HepG2 (cell line): ENCODE measurements around the gene NPHP4. TPM values are rescaled to one million over a fixed set of nuclear protein-coding genes. Genes with fewer than 3 reads are reported as not detected.

Experiments used
- ATAC-seq: fragments of 200-7000 bp; cut with Tn5 transposase; 3 replicates; pipeline ENCODE4 v1.9.1; 2020; ENCODE audit warnings: mild to moderate bottlenecking, moderate library complexity
- BruUV-seq: library from RNA; stranded (reverse); fragments of 400-500 nt; replicated peaks from 2 replicates; lab custom pipeline; 2021; lab: Mats Ljungman, UMichigan
- CTCF ChIA-PET: fragments of 300-600 bp; formaldehyde crosslinking; extraction: SDS; loops from one replicate; lab custom pipeline; 2021; ENCODE audit warnings: low total read pairs, inconsistent platforms, low intra/inter-chr PET ratio; lab: Yijun Ruan, JAX
- POLR2A ChIA-PET: fragments of 350-600 bp; sonication (Branson Sonifier 250); formaldehyde crosslinking; loops from one replicate; lab custom pipeline; 2020; ENCODE audit warnings: antibody characterized with exemption, inconsistent platforms; lab: Yijun Ruan, JAX
- DNase-seq: peaks from one replicate; pipeline ENCODE4 v3.0.0-alpha.2; 2015; ENCODE audit warnings: low spot score
- FAIRE-seq: peaks from 3 replicates; lab custom pipeline; 2011; peaks lifted over from hg19 to GRCh38; lab: Jason Lieb, UNC
- H2AFZ ChIP-seq: one replicate; pipeline ENCODE4 v1.6.1; 2011; ENCODE audit warnings: low read length, inconsistent platforms
- H3K27ac ChIP-seq: fragments of 300-600 bp; 3 replicates; pipeline ENCODE4 v1.8.0; 2011; ENCODE audit warnings: mixed run types, mild to moderate bottlenecking, mixed read lengths, low read length, inconsistent platforms; ENCODE audit not compliant: insufficient read depth; ENCODE audit errors: extremely low read length
- H3K27me3 ChIP-seq, 2 experiments: fragments of 200-600 bp in 1 of 2; 2 replicates in 1 of 2; 3 replicates in 1 of 2; pipeline versions ENCODE4 v1.6.0 to v1.8.0; 2011; ENCODE audit warnings: low read length in 2 of 2, mild to moderate bottlenecking in 2 of 2, moderate library complexity in 2 of 2, inconsistent platforms in 1 of 2; ENCODE audit not compliant: insufficient read depth in 2 of 2, control insufficient read depth in 1 of 2
- H3K36me3 ChIP-seq, 2 experiments: fragments of 200-600 bp in 1 of 2; replicated peaks in 1 of 2; 2 replicates in 1 of 2; 3 replicates in 1 of 2; pipeline versions ENCODE4 v1.5.1 to v1.8.0; 2011; ENCODE audit warnings: low read length in 2 of 2, inconsistent platforms in 1 of 2; ENCODE audit not compliant: insufficient read depth in 2 of 2, control insufficient read depth in 1 of 2
- H3K4me1 ChIP-seq: 2 replicates; pipeline ENCODE4 v1.5.1; 2012; ENCODE audit warnings: low read length, inconsistent platforms; ENCODE audit not compliant: insufficient read depth
- H3K4me2 ChIP-seq: 2 replicates; pipeline ENCODE4 v1.6.0; 2011; ENCODE audit warnings: low read depth, low read length, inconsistent platforms
- H3K4me3 ChIP-seq, 3 experiments: fragments of 200-600 bp in 1 of 3; sonication (generic), shearing (Covaris generic) in 1 of 3; replicated peaks in 1 of 3; 2 replicates each; pipeline ENCODE4 v1.5.1; 2011 to 2016; ENCODE audit warnings: low read length in 3 of 3, inconsistent platforms in 2 of 3, low read depth in 2 of 3, mild to moderate bottlenecking in 2 of 3, control low read depth in 1 of 3, mixed read lengths in 1 of 3; ENCODE audit not compliant: insufficient read depth in 1 of 3
- H3K79me2 ChIP-seq: one replicate; pipeline ENCODE4 v1.6.1; 2011; ENCODE audit warnings: low read length, inconsistent platforms; ENCODE audit not compliant: insufficient read depth
- H3K9ac ChIP-seq: 2 replicates; pipeline ENCODE4 v1.6.0; 2011; ENCODE audit warnings: mild to moderate bottlenecking, low read depth, low read length, inconsistent platforms; ENCODE audit not compliant: insufficient read depth
- H3K9me3 ChIP-seq: 2 replicates; pipeline ENCODE4 v1.5.1; 2012; ENCODE audit warnings: mild to moderate bottlenecking, low read length
- H4K20me1 ChIP-seq: 2 replicates; pipeline ENCODE4 v1.6.0; 2011; ENCODE audit warnings: inconsistent platforms, mild to moderate bottlenecking, low read length, moderate library complexity; ENCODE audit not compliant: insufficient read depth
- ATF7 ChIP-seq, 2 experiments: fragments of 450-650 bp in 1 of 2; sonication (generic) in 1 of 2; formaldehyde crosslinking in 1 of 2; IDR thresholded peaks; 2 replicates each; pipeline versions ENCODE4 v1.4.0 to v1.6.1; 2016 to 2020; ENCODE audit warnings: antibody characterized with exemption in 1 of 2, mild to moderate bottlenecking in 1 of 2, missing genetic modification reagents in 1 of 2
- SOX6 ChIP-seq, 2 experiments: fragments of 450-650 bp in 1 of 2; sonication (generic) in 1 of 2; formaldehyde crosslinking in 1 of 2; IDR thresholded peaks; 2 replicates each; pipeline versions ENCODE4 v1.4.0 to v1.6.1; 2017 to 2020; ENCODE audit warnings: antibody characterized with exemption in 1 of 2, mild to moderate bottlenecking in 1 of 2, missing genetic modification reagents in 1 of 2
- ZBTB37 ChIP-seq: sonication (generic); formaldehyde crosslinking; IDR thresholded peaks from 2 replicates; pipeline ENCODE4 v1.4.0; 2020; ENCODE audit warnings: mild to moderate bottlenecking, missing genetic modification reagents
- ZC3H13 ChIP-seq: sonication (generic); formaldehyde crosslinking; IDR thresholded peaks from 2 replicates; pipeline ENCODE4 v1.8.1; 2023; ENCODE audit warnings: mild to moderate bottlenecking, missing genetic modification reagents, moderate library complexity
- WGBS: methylation state at CpG from one replicate; pipeline ENCODE4 v1.1.6; 2017; ENCODE audit warnings: low lambda C conversion rate; 5-methylcytosine and 5-hydroxymethylcytosine counted together
- in situ Hi-C: cut with HindIII; loops from 2 replicates; pipeline ENCODE4 v1.10.0; 2017; ENCODE audit warnings: low pct_unique_long_range_greater_than_20kb; ENCODE audit not compliant: extremely low pct_ligation_motif_present
- intact Hi-C: fragments of 100-400 bp; cut with micrococcal nuclease; formaldehyde crosslinking; loops from one replicate; pipeline ENCODE4 v1.10.0; 2022; ENCODE audit not compliant: unreplicated experiment
- polyA plus RNA-seq, 8 experiments: library from polyadenylated mRNA; depleted of rRNA in 3 of 8; stranded (reverse) in 7 of 8; unstranded in 1 of 8; fragments of >200 nt; fragmentation: Illumina TruSeq in 4 of 8; extraction: Trizol in 4 of 8; gene quantifications; 2 replicates each; pipeline versions ENCODE4 v1.2.1 to v1.2.3, GENCODE V29; 2011 to 2016; ENCODE audit warnings: low read depth in 4 of 8, missing spikeins in 1 of 8, mixed read lengths in 1 of 8; ENCODE audit not compliant: insufficient read depth in 1 of 8
- total RNA-seq, 5 experiments: library from RNA; depleted of rRNA; stranded (reverse); fragments of >200 nt; fragmentation: Illumina TruSeq; extraction: Trizol; gene quantifications; 2 replicates each; pipeline ENCODE4 v1.2.3, GENCODE V29; 2016; ENCODE audit warnings: low read depth in 1 of 5
- TF ChIP-seq, protein P1 (sequence below): sonication (generic); formaldehyde crosslinking; IDR thresholded peaks from 2 replicates; pipeline ENCODE4 v1.4.0; 2020; ENCODE audit warnings: mild to moderate bottlenecking, missing genetic modification reagents

The NPHP4 gene
- total and polyA plus RNA-seq, 2 of the 13 experiments (the other 11 are each of a cell fraction or from before 2014, with no cell fraction given): 4.4 to 6.8 TPM

DNA sequence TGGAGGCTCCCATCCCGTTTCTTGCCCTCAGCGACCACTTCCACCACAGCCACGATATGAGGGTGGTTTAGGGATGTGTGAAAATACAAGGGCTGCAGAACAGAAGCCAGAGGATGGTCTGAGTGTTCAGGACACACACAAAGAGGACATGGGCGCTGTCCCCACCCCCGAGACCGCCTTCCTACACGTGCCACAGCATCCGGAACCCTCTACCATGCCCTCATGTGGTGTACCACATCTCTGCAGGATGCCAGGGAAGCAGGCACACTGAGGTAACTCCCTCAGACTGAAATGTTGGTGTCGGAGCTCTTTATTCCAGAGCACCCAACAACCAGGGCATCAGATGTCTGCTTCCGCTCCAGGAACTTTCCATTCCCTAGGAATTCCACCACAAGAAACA is 23.1 kb downstream of the NPHP4 start:
- Histone ChIP-seq H3K9me3 (no peaks in the 10 kb centered on the region), H3K27ac (no peak overlapping the region), H3K4me2 (no peak overlapping the region), H2AFZ (no peak overlapping the region), H3K27me3 (no peaks in the 10 kb centered on the region), H4K20me1 (no peaks in the 10 kb centered on the region), H3K36me3 (peaks cover 7 to 47% of the 10 kb centered on the region in 2 experiments), H3K4me3 (no peak overlapping the region), H3K9ac (no peak overlapping the region), H3K79me2 (peaks cover 3% of the 10 kb centered on the region), H3K4me1 (peaks cover 14% of the 10 kb centered on the region)
- in situ Hi-C loops (loop anchor here (5.0 kb wide), 1 partner anchor 52 kb away; no protein-coding TSS in a partner anchor), intact Hi-C loops (no loop called here)
- no peak for FAIRE-seq
- ChIA-PET CTCF (no interaction called here), POLR2A (no interaction called here)
- TF ChIP-seq ZC3H13 (CRISPR knock-in tag): no peak
- WGBS: 99% methylated on average over 9 of the region's 10 CpGs
- no peak for ATAC-seq
- no TSS peak for BruUV-seq
- DNase-seq: no peak

GRCh38 chr1:5968161-5968736 is 24.0 kb downstream of the NPHP4 start:
- 97% methylated on average over 10 of the region's 11 CpGs for WGBS
- no peaks in the 10 kb centered on the region for H3K9me3 ChIP-seq
- TF ChIP-seq ATF7 (IDR thresholded peaks at IDR 0.05) (no peak), ATF7 (CRISPR knock-in tag; IDR thresholded peaks at IDR 0.05) (no peak), SOX6 (IDR thresholded peaks at IDR 0.05) (no peak), SOX6 (CRISPR knock-in tag; IDR thresholded peaks at IDR 0.05) (no peak), ZBTB37 (CRISPR knock-in tag) (no peak)
- TF ChIP-seq, protein P1, sequence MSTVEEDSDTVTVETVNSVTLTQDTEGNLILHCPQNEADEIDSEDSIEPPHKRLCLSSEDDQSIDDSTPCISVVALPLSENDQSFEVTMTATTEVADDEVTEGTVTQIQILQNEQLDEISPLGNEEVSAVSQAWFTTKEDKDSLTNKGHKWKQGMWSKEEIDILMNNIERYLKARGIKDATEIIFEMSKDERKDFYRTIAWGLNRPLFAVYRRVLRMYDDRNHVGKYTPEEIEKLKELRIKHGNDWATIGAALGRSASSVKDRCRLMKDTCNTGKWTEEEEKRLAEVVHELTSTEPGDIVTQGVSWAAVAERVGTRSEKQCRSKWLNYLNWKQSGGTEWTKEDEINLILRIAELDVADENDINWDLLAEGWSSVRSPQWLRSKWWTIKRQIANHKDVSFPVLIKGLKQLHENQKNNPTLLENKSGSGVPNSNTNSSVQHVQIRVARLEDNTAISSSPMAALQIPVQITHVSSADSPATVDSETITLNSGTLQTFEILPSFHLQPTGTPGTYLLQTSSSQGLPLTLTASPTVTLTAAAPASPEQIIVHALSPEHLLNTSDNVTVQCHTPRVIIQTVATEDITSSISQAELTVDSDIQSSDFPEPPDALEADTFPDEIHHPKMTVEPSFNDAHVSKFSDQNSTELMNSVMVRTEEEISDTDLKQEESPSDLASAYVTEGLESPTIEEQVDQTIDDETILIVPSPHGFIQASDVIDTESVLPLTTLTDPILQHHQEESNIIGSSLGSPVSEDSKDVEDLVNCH: no peak
- intact Hi-C loops (no loop called here), in situ Hi-C loops (loop anchor here (5.0 kb wide), 1 partner anchor 51 kb away; no protein-coding TSS in a partner anchor)
- H2AFZ ChIP-seq: no peak overlapping the region
- H3K79me2 ChIP-seq: peaks cover 3% of the 10 kb centered on the region
- no peak overlapping the region for H3K9ac ChIP-seq
- H3K4me1 ChIP-seq: peaks cover 14% of the 10 kb centered on the region
- FAIRE-seq: no peak
- H3K4me3 ChIP-seq: no peak overlapping the region
- CTCF ChIA-PET: no interaction called here
- no peak for ATAC-seq
- no peak overlapping the region for H3K4me2 ChIP-seq
- no peaks in the 10 kb centered on the region for H3K27me3 ChIP-seq
- no peak for DNase-seq
- no TSS peak for BruUV-seq
- POLR2A ChIA-PET: interaction anchor here (0.7 kb wide), 1 partner anchor 326 kb away, joined by 3 read pairs; no protein-coding TSS in a partner anchor
- H3K27ac ChIP-seq: no peak overlapping the region
- no peaks in the 10 kb centered on the region for H4K20me1 ChIP-seq
- H3K36me3 ChIP-seq: peaks cover 6 to 42% of the 10 kb centered on the region in 2 experiments
